ENCODE data around the gene KDM5C.

Gene KDM5C

GRCh38 chrX:53251307-53251706, 26.3 kb upstream of the KDM5C start:
- no peak for DNase-seq

- no peak for DNase-seq
Observed at GRCh38 chrX:53250556-53250955, 25.5 kb upstream of the KDM5C start.

- no peak for DNase-seq
Observed at GRCh38 chrX:53249408-53250042, 24.5 kb upstream of the KDM5C start.

DNA sequence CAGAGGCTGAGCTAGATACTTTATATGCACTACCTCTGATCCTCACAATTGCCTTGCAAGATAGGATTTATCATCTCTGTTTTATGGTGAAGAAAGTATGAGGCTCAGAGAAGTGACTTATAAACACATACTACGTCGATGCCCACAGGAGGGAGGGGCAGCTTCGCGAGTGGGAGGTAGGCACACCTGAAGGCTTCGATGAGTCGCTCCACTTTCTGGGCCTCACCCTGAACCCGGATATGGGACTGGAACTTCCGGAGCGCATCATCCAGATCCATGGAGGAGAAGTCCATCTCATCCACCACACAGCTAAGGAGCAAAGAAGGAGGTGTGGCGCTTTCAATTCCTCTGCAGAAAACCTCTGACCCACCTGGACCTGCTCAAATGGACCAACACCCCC, 22.9 kb upstream of the KDM5C start:
- no peak for DNase-seq

DNA sequence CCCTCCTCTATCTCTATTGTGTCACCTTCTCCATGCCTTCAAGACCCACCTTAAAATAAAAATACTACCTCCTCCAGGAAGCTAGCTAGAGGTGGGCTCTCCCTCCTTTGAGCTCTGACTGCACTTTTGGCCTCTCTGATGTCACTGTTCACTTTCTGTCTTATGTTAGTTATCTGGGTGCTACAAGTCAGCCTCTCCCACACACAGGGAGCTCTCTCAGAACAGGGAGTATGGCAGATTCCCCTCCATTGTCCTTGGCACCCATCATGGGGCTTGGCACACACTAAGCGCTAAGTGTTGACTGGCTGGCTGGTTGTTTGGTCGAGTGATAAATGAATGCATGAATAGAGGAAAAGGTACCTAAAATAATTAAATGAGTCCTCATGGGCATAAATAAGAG, 21.2 kb upstream of the KDM5C start:
- no peak for DNase-seq

- DNase-seq: no peak
Observed at GRCh38 chrX:53244610-53245009, 19.6 kb upstream of the KDM5C start.

GRCh38 chrX:53242310-53242709, 17.3 kb upstream of the KDM5C start:
- no peak for DNase-seq

DNA sequence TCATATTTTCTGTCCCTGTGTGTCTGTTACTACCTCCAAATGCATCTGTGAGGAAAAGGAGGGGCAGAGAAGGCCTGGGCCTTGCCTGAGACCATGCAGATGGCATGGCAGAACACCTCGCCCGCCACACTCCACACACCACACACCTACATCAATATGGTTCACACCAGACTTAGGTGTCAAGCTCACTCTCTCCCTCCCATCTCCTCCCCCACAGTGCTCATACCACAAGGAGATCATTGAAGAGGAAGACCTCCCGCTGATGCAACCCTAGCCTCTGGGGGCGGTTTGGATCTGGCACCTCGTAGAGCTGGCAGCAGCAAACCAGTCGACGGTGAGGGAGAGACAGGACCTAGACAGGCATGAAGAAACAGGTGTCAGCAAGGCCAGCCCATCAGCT, 16.6 kb upstream of the KDM5C start:
- no peak for DNase-seq

GRCh38 chrX:53239474-53239873, 14.5 kb upstream of the KDM5C start:
- DNase-seq: no peak

DNA sequence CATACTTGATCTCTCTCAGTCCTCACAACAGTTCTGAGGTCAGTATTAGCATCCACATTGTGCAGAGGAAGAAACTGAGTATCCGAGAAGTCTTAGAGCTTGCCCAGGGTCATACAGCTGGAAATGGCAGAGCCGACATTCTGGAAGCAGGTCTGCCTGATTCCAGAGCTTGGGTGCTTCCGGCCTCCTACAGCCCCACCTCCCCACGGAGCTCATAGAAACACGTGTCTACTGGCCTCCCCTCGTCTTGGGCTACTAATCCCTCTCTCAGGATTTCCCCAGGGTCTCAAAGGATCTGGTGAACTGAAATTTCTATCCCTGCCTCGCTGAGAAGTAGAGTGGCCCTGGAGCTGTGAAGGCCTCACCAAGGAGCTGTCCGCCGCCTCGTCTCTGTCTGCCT, 12.0 kb upstream of the KDM5C start:
- DNase-seq: no peak

DNA sequence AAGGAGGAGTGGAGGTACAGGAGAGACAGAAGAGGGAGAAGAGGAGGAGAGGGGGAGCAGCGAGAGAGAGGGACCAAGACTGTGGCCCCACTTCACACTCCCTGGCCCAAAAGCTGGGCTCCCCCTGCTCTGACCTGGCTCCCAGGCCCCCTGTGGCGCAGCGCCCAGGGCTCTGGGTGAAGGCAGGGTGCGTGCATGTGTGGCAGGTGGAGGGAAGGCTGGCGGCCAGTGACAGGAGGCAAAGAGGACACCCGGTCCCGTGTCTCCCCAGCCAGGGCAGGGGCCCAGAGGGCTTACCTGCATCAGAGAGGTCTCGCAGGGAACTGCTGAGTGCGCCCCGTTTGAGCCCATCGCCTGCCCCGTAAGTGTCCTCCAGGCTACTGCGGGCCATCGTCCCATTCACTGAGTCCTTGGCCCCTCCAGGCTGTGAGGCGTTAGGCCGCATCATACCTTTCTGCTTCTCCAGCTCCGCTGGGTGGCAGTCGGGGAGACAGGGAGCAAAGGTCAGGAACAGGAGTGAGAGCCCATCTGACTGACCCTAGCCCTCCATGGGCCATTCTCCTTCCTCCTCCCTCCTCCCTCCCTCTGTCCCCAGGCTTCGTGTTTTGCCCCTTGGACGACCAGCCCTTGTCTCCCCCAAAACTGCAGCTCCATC, 11.1 kb upstream of the KDM5C start:
- DNase-seq: no peak

- no peak for DNase-seq
Observed at GRCh38 chrX:53235566-53235965, 10.6 kb upstream of the KDM5C start.

GRCh38 chrX:53234484-53234883, 9.5 kb upstream of the KDM5C start:
- no peak for DNase-seq

DNA sequence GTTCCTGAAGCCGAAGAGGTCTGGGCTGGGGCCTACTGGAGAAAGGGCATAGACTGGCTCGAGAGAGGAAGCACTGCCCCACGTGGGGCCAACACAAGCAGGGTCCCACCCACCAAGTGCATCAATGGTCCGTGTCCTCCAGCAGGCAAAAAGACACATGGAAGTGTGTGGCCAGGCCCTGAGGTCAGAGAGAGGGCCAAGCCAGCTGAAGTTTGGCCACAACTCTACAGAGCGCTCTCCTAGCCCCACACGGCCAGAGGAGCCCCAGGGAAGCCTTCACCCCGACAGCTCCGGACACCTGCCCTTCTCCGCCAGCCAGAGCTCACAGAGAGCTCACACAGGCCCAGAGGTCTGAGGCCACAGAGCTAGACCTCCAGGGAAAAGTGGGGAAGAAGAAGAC, 8.5 kb upstream of the KDM5C start:
- no peak for DNase-seq

DNA sequence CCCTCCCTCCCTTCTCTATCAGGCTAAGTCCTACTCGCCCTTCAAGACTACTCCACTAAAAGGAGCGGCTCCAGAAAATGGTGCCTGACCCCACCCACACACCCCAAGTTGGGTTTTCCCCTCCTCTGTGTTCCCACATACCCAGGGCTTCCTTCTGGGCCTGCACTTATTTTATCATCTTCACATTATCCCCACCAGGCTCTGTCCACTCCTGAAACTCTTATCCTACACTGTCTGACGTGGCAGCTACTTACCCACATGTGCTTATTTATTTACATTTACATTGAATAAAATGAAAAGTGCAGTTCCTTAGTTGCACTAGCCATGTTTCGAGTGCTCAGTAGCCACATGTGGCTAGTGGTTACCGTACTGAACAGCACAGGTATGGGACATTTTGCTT, 5.1 kb upstream of the KDM5C start:
- no peak for DNase-seq

DNA sequence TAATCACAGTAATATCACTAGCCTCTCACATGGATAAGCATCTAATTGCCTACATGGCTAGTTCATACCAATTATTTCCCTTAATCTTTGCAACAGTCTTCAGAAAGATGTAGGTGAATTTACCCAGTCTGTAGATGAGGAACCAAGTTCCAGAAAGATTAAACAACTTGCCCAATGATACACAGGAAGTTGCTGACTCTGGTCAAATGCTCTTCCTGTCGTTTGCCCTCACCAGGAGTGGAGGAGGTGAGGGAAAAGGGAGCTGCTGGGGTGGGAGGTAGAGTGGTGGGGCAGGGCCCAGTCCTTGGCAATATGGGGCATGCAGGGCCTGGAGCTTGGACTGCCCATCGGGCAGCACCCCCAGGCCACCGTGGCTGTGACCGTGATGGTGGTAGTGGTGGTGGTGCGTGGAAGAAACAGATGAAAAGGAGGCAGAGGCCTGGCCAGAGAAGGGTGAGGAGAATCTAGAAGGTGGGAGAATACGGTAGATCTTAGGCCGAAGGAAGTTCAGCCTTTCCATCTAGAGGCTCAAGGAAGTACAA, 2.3 kb upstream of the KDM5C start:
- DNase-seq: no peak

- peak in 7 of 51 donors; percentile 1 to 35 (median 14) for DNase-seq
Observed at GRCh38 chrX:53223955-53224859, 800 bp downstream of the KDM5C start.

GRCh38 chrX:53223068-53223693, 1.8 kb downstream of the KDM5C start:
- DNase-seq: peak in 2 of 51 donors; percentile 0

GRCh38 chrX:53211391-53211978, 13.5 kb downstream of the KDM5C start:
- DNase-seq: peak in 2 of 51 donors; percentile 5 to 9

- DNase-seq: no peak
Observed at GRCh38 chrX:53196678-53197077, 28.3 kb downstream of the KDM5C start.

GRCh38 chrX:53195401-53195800, 29.6 kb downstream of the KDM5C start:
- no peak for DNase-seq
